Kidney (tissue), 14 donors: ENCODE results near the gene PSPC1. TPM values are rescaled to one million over a fixed set of nuclear protein-coding genes. Genes with fewer than 3 reads are reported as not detected.

Experiments used
- DNase-seq, 5 donors: peaks; one replicate each; pipeline ENCODE4 v3.0.0-alpha.2; 2013 to 2020
- FAIRE-seq: peaks from 2 replicates; lab custom pipeline; 2012; peaks lifted over from hg19 to GRCh38; lab: Jason Lieb, UNC
- H3K27ac ChIP-seq, 2 donors: one replicate each; pipeline ENCODE4 v1.7.0; 2013; ENCODE audit warnings: low read depth in 2 of 2, low read length in 2 of 2, inconsistent platforms in 1 of 2
- H3K27me3 ChIP-seq: one replicate; pipeline ENCODE4 v1.7.1; 2013; ENCODE audit warnings: low read length, inconsistent platforms; ENCODE audit not compliant: control insufficient read depth, insufficient read depth
- H3K36me3 ChIP-seq, 3 donors: one replicate each; pipeline versions ENCODE4 v1.7.0 to v1.7.1; 2013; ENCODE audit warnings: low read length in 3 of 3, control low read depth in 1 of 3, inconsistent platforms in 1 of 3; ENCODE audit not compliant: insufficient read depth in 3 of 3, control insufficient read depth in 2 of 3
- H3K4me1 ChIP-seq, 3 donors: one replicate each; pipeline versions ENCODE4 v1.7.0 to v1.7.1; 2013; ENCODE audit warnings: low read length in 3 of 3, inconsistent platforms in 1 of 3, low read depth in 1 of 3; ENCODE audit not compliant: control insufficient read depth in 2 of 3, insufficient read depth in 2 of 3
- H3K4me3 ChIP-seq, 3 donors: one replicate each; pipeline versions ENCODE4 v1.7.0 to v1.8.1; 2013; ENCODE audit warnings: low read length in 3 of 3, control low read depth in 1 of 3, inconsistent platforms in 1 of 3
- H3K9ac ChIP-seq, 3 donors: one replicate each; pipeline versions ENCODE4 v1.7.0 to v1.7.1; 2013; ENCODE audit warnings: low read length in 3 of 3, control low read depth in 1 of 3, inconsistent platforms in 1 of 3
- H3K9me3 ChIP-seq, 3 donors: one replicate each; pipeline versions ENCODE4 v1.7.0 to v1.7.1; 2013; ENCODE audit warnings: low read length in 3 of 3, control low read depth in 1 of 3, inconsistent platforms in 1 of 3; ENCODE audit not compliant: control insufficient read depth in 2 of 3, insufficient read depth in 1 of 3
- CTCF ChIP-seq: IDR thresholded peaks from 3 replicates; pipeline ENCODE4 v1.5.1; 2012; ENCODE audit warnings: mild to moderate bottlenecking, moderate library complexity, borderline replicate concordance; ENCODE audit not compliant: insufficient read depth; ENCODE audit errors: extremely low read depth
- intact Hi-C: fragments of 100-400 bp; cut with DNase I; formaldehyde crosslinking; loops from one replicate; pipeline ENCODE4 v1.11.1; 2022
- polyA plus RNA-seq: library from polyadenylated mRNA; stranded (reverse); fragments of 350-450 nt; fragmentation: Illumina TruSeq; extraction: RNeasy Lipid Tissue Mini Kit (QIAGEN cat#74804); gene quantifications from one replicate; pipeline ENCODE4 v1.2.3, GENCODE V29; 2014; ENCODE audit warnings: low read depth, low replicate concordance; ENCODE audit not compliant: insufficient read depth
- total RNA-seq: library from RNA; stranded (reverse); fragmentation: NEBNext Ultra II Directional; extraction: Animal tissue kit (Norgen Biotek cat#: 25700); gene quantifications from one replicate; pipeline ENCODE4 v1.2.1, GENCODE V29; 2021
- donor health status: control.
- donor health status: control.
- donor health status: control.
- donor health status: control.
- donor health status: control.
- donor health status: DM: yes; HTN: yes; CAD: no.
- donor health status: Normal renal cell carcinoma (clear cell type).

Gene PSPC1
- total and polyA plus RNA-seq, 2 donors from 2014 or later = 31.8 to 57.6 TPM

GRCh38 chr13:19764237-19764636 is 18.5 kb downstream of the PSPC1 start:
- FAIRE-seq = no peak
- no peak overlapping the region for H3K4me3 ChIP-seq

GRCh38 chr13:19763618-19764017 is 19.1 kb downstream of the PSPC1 start:
- no peak overlapping the region for H3K27ac ChIP-seq
- H3K36me3 ChIP-seq = no peaks in the 10 kb centered on the region
- intact Hi-C loops = no loop called here
- no peak for DNase-seq
- no peaks in the 10 kb centered on the region for H3K9me3 ChIP-seq
- no peak overlapping the region for H3K9ac ChIP-seq
- H3K4me3 ChIP-seq = no peak overlapping the region
- no peaks in the 10 kb centered on the region for H3K4me1 ChIP-seq
- no peak for TF ChIP-seq CTCF
- H3K27me3 ChIP-seq = no peaks in the 10 kb centered on the region
- no peak for FAIRE-seq

More at GRCh38 chr13:19764237-19764636, 18.5 kb downstream of the PSPC1 start:
- intact Hi-C loops = no loop called here
- TF ChIP-seq CTCF = no peak
- H3K36me3 ChIP-seq = no peaks in the 10 kb centered on the region
- H3K27me3 ChIP-seq = no peaks in the 10 kb centered on the region
- DNase-seq = no peak
- no peak overlapping the region for H3K27ac ChIP-seq
- no peak overlapping the region for H3K9ac ChIP-seq
- no peaks in the 10 kb centered on the region for H3K9me3 ChIP-seq
- H3K4me1 ChIP-seq = no peaks in the 10 kb centered on the region

- Histone ChIP-seq H3K36me3 (peaks cover 0 to 3% (median 3%) of the 10 kb centered on the region in 3 donors), H3K27me3 (no peaks in the 10 kb centered on the region), H3K9ac (no peak overlapping the region), H3K4me3 (no peak overlapping the region), H3K27ac (no peak overlapping the region), H3K4me1 (no peaks in the 10 kb centered on the region), H3K9me3 (no peaks in the 10 kb centered on the region)
- DNase-seq (no peak), FAIRE-seq (no peak)
- TF ChIP-seq CTCF = no peak
- intact Hi-C loops = no loop called here
These were observed 23.1 kb downstream of the PSPC1 start for GRCh38 chr13:19759669-19760068.

GRCh38 chr13:19742643-19743042 is 40.1 kb downstream of the PSPC1 start:
- Histone ChIP-seq H3K27ac (no peak overlapping the region), H3K27me3 (no peaks in the 10 kb centered on the region), H3K4me1 (no peaks in the 10 kb centered on the region), H3K9me3 (no peaks in the 10 kb centered on the region), H3K36me3 (peaks cover 4 to 9% (median 6%) of the 10 kb centered on the region in 3 donors), H3K9ac (no peak overlapping the region), H3K4me3 (no peak overlapping the region)
- DNase-seq = peak in 1 of 5 donors; percentile 10
- intact Hi-C loops = no loop called here
- no peak for TF ChIP-seq CTCF
- no peak for FAIRE-seq
